ENCODE results near the gene NFE2L3.
"Not testable (repeated sequence)": the region's sequence is repeated elsewhere in the genome, so short reads cannot be mapped to it uniquely, and the experiment has no call there.

NFE2L3 gene

DNA sequence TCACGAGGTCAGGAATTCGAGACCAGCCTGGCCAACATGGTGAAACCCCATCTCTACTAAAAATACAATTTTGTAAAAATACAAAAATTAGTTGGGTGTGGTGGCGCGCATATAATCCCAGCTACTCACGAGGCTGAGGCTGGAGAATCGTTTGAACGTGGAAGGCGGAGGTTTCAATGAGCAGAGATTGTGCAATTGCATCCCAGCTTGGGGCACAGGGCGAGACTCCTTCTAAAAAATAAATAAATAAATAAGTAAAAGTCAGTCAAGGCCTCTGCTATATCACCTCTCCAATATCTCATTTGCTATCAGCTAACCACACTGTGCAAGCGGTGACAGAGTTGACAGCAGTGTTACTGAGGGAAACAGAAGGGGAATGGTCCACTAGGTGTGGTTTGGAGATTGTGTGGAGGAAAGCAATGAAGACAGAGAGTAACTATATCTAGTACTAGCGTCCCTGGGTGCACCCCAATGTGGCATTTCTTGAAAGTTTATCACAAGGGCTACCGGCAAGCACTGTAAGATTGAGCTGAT is 20.9 kb upstream of the NFE2L3 start:
- H3K9me3 ChIP-seq (ENCODE audit: low read length), result no peaks in the 10 kb centered on the region
- peaks cover 0 to 3% of the 10 kb centered on the region in 2 donors for H3K27me3 ChIP-seq (ENCODE audit: control insufficient read depth in 1 of 2, insufficient read depth in 2 of 2, low read length in 2 of 2)
- no peak overlapping the region for H3K9ac ChIP-seq (ENCODE audit: low read length)
- H3K36me3 ChIP-seq (ENCODE audit: insufficient read depth, low read length), result no peaks in the 10 kb centered on the region
- H3K4me1 ChIP-seq (ENCODE audit: insufficient read depth, low read length), result no peaks in the 10 kb centered on the region
- no peak overlapping the region for H3K4me3 ChIP-seq (ENCODE audit: low read depth in 1 of 2, low read length in 2 of 2)
- H3K27ac ChIP-seq (ENCODE audit: low read depth, low read length), result no peak overlapping the region

DNA sequence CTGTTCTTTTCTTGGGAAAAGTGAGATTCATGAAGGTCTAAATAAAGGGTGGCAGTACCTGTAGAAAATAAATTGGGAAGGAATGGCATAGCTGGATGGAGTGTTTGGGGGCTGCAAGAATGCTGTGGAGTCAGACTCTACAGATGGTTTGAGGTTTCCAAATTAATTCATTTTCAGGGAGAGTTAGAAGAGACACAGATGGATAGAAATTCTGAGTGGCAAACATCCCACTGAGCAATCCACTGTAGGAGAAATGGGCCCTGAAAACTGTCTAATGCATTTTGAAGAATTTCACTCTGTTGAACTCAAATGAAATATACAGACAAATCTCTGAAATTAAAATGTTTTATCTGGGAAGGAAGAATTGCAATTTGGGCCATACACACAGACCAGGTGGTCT is 16.9 kb upstream of the NFE2L3 start:
- Histone ChIP-seq H3K27ac (ENCODE audit: low read depth, low read length) (no peak overlapping the region), H3K9me3 (ENCODE audit: low read length) (no peaks in the 10 kb centered on the region), H3K4me1 (ENCODE audit: insufficient read depth, low read length) (no peaks in the 10 kb centered on the region), H3K4me3 (ENCODE audit: low read depth in 1 of 2, low read length in 2 of 2) (no peak overlapping the region), H3K36me3 (ENCODE audit: insufficient read depth, low read length) (no peaks in the 10 kb centered on the region), H3K9ac (ENCODE audit: low read length) (no peak overlapping the region), H3K27me3 (ENCODE audit: control insufficient read depth in 1 of 2, insufficient read depth in 2 of 2, low read length in 2 of 2) (no peaks in the 10 kb centered on the region)

DNA sequence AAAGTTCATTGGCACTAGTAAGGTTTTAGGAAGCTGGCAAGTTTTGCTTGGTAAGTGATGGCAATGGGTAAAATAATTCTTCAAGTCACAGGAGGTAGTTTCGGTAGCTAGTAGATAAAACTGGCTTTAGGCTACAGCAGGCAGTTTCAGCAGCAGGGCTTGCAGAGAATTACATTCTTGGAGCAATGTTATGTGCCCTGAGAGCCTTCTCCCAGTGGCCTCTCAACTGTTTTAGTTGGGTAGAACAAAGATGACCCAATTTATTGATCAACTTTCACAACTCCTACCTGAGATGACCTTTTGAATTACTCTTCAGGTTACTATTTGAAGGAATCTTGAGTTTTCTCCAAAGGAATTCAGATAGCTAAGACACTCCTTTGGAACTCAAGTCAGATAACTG is 16.4 kb upstream of the NFE2L3 start:
- Histone ChIP-seq H3K4me1 (ENCODE audit: insufficient read depth, low read length) (no peaks in the 10 kb centered on the region), H3K9me3 (ENCODE audit: low read length) (no peaks in the 10 kb centered on the region), H3K9ac (ENCODE audit: low read length) (no peak overlapping the region)

DNA sequence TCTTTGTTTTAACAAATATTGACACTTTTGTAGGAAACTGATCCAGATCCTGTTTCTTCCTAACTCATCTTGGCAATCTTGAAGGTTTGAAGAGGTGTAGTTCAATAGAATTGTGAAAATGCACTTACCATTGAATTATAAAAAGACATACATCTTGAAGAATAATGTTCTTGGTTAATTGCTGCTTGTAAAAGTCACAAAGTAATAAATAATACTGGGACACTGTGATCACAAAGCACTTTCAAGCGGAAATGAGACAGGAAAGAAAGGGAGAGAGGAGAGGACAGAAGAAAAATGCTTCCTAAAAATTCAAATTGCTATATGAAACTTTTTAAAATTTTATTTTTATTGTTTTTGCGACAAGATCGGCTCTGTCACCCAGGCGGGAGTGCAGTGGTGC is 15.2 kb upstream of the NFE2L3 start:
- Histone ChIP-seq H3K4me1 (ENCODE audit: insufficient read depth, low read length) (no peaks in the 10 kb centered on the region), H3K9ac (ENCODE audit: low read length) (no peak overlapping the region), H3K9me3 (ENCODE audit: low read length) (no peaks in the 10 kb centered on the region), H3K27ac (ENCODE audit: low read depth, low read length) (no peak overlapping the region), H3K27me3 (ENCODE audit: control insufficient read depth in 1 of 2, insufficient read depth in 2 of 2, low read length in 2 of 2) (no peaks in the 10 kb centered on the region), H3K36me3 (ENCODE audit: insufficient read depth, low read length) (no peaks in the 10 kb centered on the region), H3K4me3 (ENCODE audit: low read depth in 1 of 2, low read length in 2 of 2) (no peak overlapping the region)

More for the DNA sequence above, 16.4 kb upstream of the NFE2L3 start:
- no peak overlapping the region for H3K27ac ChIP-seq (ENCODE audit: low read depth, low read length)
- H3K27me3 ChIP-seq (ENCODE audit: control insufficient read depth in 1 of 2, insufficient read depth in 2 of 2, low read length in 2 of 2), result no peaks in the 10 kb centered on the region
- H3K36me3 ChIP-seq (ENCODE audit: insufficient read depth, low read length), result no peaks in the 10 kb centered on the region
- H3K4me3 ChIP-seq (ENCODE audit: low read depth in 1 of 2, low read length in 2 of 2), result no peak overlapping the region

DNA sequence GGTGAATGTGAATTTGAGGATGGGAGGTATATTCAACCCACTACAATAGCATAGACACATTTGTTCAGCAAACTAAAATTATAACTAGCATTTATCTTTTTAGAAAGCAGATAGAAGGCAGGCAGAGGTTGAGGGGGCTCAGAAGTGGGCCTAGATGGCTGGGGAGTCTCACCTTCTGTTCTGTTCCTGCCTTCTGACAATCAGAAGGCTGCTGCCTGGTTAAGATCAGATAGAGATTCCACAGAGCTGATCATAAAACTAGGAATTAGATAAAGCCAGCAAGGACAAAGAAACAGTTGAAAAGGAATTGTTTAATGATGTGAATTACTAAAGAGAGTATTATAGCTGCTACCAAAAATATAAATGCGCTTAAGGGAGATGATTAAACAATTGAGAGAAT is 11.6 kb upstream of the NFE2L3 start:
- no peak overlapping the region for H3K9ac ChIP-seq (ENCODE audit: low read length)
- no peaks in the 10 kb centered on the region for H3K9me3 ChIP-seq (ENCODE audit: low read length)
- H3K27me3 ChIP-seq (ENCODE audit: control insufficient read depth in 1 of 2, insufficient read depth in 2 of 2, low read length in 2 of 2), result no peaks in the 10 kb centered on the region
- H3K27ac ChIP-seq (ENCODE audit: low read depth, low read length), result no peak overlapping the region
- no peak overlapping the region for H3K4me3 ChIP-seq (ENCODE audit: low read depth in 1 of 2, low read length in 2 of 2)
- H3K36me3 ChIP-seq (ENCODE audit: insufficient read depth, low read length), result no peaks in the 10 kb centered on the region
- no peaks in the 10 kb centered on the region for H3K4me1 ChIP-seq (ENCODE audit: insufficient read depth, low read length)

DNA sequence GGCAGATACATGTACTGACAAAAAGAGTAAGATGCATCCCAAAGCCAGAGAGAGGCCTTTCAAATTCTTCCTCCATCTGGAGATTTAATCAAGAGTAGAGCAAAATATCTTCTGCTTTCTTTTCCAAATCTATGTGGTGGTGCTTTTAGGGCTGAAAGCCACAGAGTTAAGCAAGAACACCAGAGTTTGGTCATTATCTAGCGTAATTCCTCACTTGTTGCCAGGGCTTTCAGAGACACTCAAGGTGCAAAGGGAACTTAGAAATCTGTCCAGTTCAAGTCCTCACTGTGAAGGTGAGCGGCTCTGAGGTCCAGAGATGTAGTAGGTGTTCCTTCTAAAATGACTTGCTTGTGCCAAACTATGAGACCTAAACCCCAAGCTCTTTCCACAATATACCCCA is 10.9 kb upstream of the NFE2L3 start:
- no peaks in the 10 kb centered on the region for H3K9me3 ChIP-seq (ENCODE audit: low read length)
- no peaks in the 10 kb centered on the region for H3K4me1 ChIP-seq (ENCODE audit: insufficient read depth, low read length)
- H3K27ac ChIP-seq (ENCODE audit: low read depth, low read length), result no peak overlapping the region
- H3K27me3 ChIP-seq (ENCODE audit: control insufficient read depth in 1 of 2, insufficient read depth in 2 of 2, low read length in 2 of 2), result no peaks in the 10 kb centered on the region
- no peak overlapping the region for H3K9ac ChIP-seq (ENCODE audit: low read length)
- no peak overlapping the region for H3K4me3 ChIP-seq (ENCODE audit: low read depth in 1 of 2, low read length in 2 of 2)
- H3K36me3 ChIP-seq (ENCODE audit: insufficient read depth, low read length), result no peaks in the 10 kb centered on the region

DNA sequence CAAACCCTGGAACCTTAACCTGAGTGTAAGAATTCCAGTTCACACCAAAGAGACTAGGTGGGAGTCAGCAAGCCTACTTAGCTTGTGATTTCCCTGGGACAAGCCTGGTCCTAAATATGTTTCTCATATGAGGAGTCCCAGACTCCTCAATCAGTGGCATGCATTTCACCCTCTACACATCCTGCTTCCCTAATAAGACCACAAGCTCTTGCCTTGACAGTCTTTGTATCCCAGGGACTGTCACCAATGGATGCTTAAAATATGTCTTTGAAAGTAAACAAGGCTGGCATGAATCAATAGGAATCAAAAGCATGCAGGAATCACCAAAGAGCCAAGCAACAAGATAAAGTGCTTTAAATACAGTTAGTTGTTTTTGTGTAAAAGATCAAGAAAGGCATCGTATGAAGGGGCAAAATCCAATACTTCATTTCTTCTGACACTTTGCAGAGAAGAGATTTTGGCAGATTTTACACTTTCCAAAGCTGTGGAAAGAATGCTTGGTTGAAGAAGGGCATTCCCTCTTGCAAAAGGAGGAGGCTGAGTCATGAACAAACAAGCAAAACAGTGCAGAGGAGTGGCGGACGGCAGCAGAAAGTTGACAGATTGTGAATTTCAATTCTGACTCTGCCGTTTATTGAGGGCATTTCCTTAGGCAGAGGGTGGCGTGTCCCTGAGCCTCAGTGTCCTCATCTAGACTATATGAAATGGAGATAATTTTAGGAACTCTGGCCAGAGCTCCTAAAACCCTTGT is 8.5 kb upstream of the NFE2L3 start:
- H3K27ac ChIP-seq (ENCODE audit: low read depth, low read length), result no peak overlapping the region
- no peak overlapping the region for H3K4me3 ChIP-seq (ENCODE audit: low read depth in 1 of 2, low read length in 2 of 2)
- no peaks in the 10 kb centered on the region for H3K27me3 ChIP-seq (ENCODE audit: control insufficient read depth in 1 of 2, insufficient read depth in 2 of 2, low read length in 2 of 2)
- H3K9ac ChIP-seq (ENCODE audit: low read length), result no peak overlapping the region
- no peaks in the 10 kb centered on the region for H3K36me3 ChIP-seq (ENCODE audit: insufficient read depth, low read length)
- no peaks in the 10 kb centered on the region for H3K9me3 ChIP-seq (ENCODE audit: low read length)
- H3K4me1 ChIP-seq (ENCODE audit: insufficient read depth, low read length), result no peaks in the 10 kb centered on the region

DNA sequence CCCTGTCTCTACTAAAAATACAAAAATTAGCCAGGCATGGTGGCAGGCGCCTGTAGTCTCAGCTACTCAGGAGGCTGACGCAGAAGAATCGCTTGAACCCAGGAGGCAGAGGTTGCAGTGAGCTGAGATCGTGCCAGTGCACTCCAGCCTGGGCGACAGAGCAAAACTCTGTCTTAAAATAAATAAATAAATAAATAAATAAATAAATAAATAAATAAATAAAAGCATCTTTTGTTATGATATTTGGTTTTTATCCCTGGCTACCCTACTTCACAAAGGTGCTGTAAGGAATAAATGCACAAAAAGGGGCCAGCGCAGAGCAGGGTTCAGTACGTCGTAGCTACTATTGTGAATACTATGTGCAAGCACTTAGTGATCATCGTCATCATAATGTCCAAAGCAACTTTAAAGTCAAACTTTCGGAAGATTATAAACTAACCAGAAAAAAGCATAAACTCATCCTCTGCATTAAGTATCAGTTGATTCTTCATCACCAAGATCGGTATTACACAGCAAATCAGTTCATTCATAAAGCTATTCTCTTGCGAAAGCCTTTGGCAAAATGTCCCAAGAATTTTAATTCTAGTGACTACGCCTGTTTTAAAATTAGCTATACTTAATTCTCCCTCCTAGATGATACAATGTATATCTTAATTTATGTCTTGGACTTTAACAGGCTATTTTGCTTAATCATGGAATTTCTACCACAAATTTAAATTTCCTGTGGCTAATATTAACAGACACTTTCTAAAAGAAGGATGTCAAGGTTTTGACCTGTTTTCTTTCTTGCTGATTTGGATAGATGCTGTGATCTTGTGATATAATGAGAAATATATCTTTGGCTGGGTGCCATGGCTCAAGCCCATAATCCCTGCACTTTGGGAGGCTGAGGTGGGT is 7.6 kb upstream of the NFE2L3 start:
- no peaks in the 10 kb centered on the region for H3K36me3 ChIP-seq (ENCODE audit: insufficient read depth, low read length)

DNA sequence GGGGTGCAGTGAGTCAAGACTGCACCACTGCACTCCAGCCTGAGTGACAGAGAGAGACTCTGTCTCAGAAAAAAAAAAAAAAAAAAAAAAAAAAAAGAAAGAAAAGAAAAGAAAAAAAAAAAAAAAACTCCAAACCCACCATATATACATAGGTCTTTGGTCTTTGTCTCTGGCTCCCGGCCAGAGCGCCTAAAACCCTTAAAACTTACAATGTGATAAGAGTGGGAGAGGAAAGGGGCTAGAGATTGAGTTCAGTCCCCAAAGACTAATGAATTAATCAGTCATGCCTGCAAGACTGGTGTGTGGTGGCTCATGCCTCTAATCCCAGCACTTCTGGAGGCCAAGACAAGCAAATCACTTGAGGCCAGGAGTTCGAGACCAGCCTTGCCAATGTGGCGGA is 6.8 kb upstream of the NFE2L3 start:
- Histone ChIP-seq H3K9me3 (ENCODE audit: low read length) (no peaks in the 10 kb centered on the region), H3K4me3 (ENCODE audit: low read depth in 1 of 2, low read length in 2 of 2) (no peak overlapping the region), H3K9ac (ENCODE audit: low read length) (no peak overlapping the region), H3K36me3 (ENCODE audit: insufficient read depth, low read length) (no peaks in the 10 kb centered on the region), H3K4me1 (ENCODE audit: insufficient read depth, low read length) (no peaks in the 10 kb centered on the region), H3K27me3 (ENCODE audit: control insufficient read depth in 1 of 2, insufficient read depth in 2 of 2, low read length in 2 of 2) (no peaks in the 10 kb centered on the region), H3K27ac (ENCODE audit: low read depth, low read length) (no peak overlapping the region)

More for the DNA sequence above, 7.6 kb upstream of the NFE2L3 start:
- H3K4me1 ChIP-seq (ENCODE audit: insufficient read depth, low read length), result no peaks in the 10 kb centered on the region
- H3K27ac ChIP-seq (ENCODE audit: low read depth, low read length), result no peak overlapping the region
- no peak overlapping the region for H3K9ac ChIP-seq (ENCODE audit: low read length)
- no peak overlapping the region for H3K4me3 ChIP-seq (ENCODE audit: low read depth in 1 of 2, low read length in 2 of 2)
- H3K9me3 ChIP-seq (ENCODE audit: low read length), result no peaks in the 10 kb centered on the region
- H3K27me3 ChIP-seq (ENCODE audit: control insufficient read depth in 1 of 2, insufficient read depth in 2 of 2, low read length in 2 of 2), result no peaks in the 10 kb centered on the region

DNA sequence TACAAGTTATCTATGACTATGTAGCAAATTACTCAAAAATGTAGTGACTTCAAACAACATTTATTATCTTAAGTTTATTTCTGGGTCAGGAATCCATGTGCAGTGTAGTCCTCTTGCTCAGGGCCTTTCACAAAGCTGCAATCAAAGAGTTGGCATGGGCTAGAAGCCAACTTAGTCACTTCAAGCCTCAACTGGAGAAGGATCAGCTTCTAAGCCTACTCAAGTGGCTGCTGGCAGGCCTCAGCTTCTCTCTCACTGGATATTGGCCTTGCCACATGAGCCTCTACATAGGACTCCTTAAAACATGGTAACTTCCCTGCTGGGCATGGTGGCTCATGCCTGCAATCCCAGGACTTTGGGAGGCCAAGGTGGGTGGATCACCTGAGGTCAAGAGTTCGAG is 5.0 kb upstream of the NFE2L3 start:
- H3K36me3 ChIP-seq (ENCODE audit: insufficient read depth, low read length), result no peaks in the 10 kb centered on the region
- peaks cover 0 to 8% of the 10 kb centered on the region in 2 donors for H3K27me3 ChIP-seq (ENCODE audit: control insufficient read depth in 1 of 2, insufficient read depth in 2 of 2, low read length in 2 of 2)
- H3K27ac ChIP-seq (ENCODE audit: low read depth, low read length), result no peak overlapping the region
- no peak overlapping the region for H3K9ac ChIP-seq (ENCODE audit: low read length)
- H3K4me3 ChIP-seq (ENCODE audit: low read depth in 1 of 2, low read length in 2 of 2), result no peak overlapping the region
- H3K9me3 ChIP-seq (ENCODE audit: low read length), result no peaks in the 10 kb centered on the region
- H3K4me1 ChIP-seq (ENCODE audit: insufficient read depth, low read length), result no peaks in the 10 kb centered on the region

DNA sequence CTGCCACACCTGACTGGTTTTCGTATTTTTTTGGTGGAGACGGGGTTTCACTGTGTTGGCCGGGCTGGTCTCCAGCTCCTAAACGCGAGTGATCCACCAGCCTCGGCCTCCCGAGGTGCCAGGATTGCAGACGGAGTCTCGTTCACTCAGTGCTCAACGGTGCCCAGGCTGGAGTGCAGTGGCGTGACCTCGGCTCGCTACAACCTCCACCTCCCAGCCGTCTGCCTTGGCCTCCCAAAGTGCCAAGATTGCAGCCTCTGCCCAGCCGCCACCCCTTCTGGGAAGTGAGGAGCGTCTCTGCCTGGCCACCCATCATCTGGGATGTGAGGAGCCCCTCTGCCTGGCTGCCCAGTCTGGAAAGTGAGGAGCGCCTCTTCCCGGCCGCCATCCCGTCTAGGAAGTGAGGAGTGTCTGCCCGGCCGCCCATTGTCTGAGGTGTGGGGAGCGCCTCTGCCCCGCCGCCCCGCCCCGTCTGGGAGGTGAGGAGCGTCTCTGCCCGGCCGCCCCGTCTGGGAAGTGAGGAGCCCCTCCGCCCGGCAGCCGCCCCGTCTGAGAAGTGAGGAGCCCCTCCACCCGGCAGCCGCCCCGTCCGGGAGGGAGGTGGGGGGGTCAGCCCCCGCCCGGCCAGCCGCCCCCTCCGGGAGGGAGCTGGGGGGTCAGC is 4.2 kb upstream of the NFE2L3 start:
- not testable (repeated sequence) for H3K27ac ChIP-seq (ENCODE audit: low read depth, low read length); H3K9ac ChIP-seq (ENCODE audit: low read length); H3K4me1 ChIP-seq (ENCODE audit: insufficient read depth, low read length); H3K36me3 ChIP-seq (ENCODE audit: insufficient read depth, low read length); H3K4me3 ChIP-seq (ENCODE audit: low read depth in 1 of 2, low read length in 2 of 2); H3K27me3 ChIP-seq (ENCODE audit: control insufficient read depth in 1 of 2, insufficient read depth in 2 of 2, low read length in 2 of 2); H3K9me3 ChIP-seq (ENCODE audit: low read length)

Data from muscle layer of colon (tissue), 2 donors.